Prostate gland (tissue), 2 donors: ENCODE results near the gene MRM3. TPM values are rescaled to one million over a fixed set of nuclear protein-coding genes. Genes with fewer than 3 reads are reported as not detected.
A peak's percentile ranks its signal among the peaks of the same experiment; 100 is the strongest.

ENCODE experiments used
- DNase-seq: peaks from one replicate; pipeline ENCODE4 v3.0.0-alpha.2; 2019; ENCODE audit warnings: low spot score
- H3K27ac ChIP-seq, 2 donors: fragments of 200-600 bp; sonication (generic); 2 replicates each; pipeline ENCODE4 v1.5.1; 2017 to 2019
- H3K27me3 ChIP-seq: fragments of 200-600 bp; sonication (generic); replicated peaks from 2 replicates; pipeline ENCODE4 v1.5.1; 2019; ENCODE audit not compliant: insufficient read depth
- H3K36me3 ChIP-seq, 2 donors: fragments of 200-600 bp; sonication (generic); 1 replicate in 1 of 2; 2 replicates in 1 of 2; pipeline versions ENCODE4 v1.5.1 to v1.8.1; 2017 to 2019
- H3K4me1 ChIP-seq: fragments of 200-600 bp; sonication (generic); replicated peaks from 2 replicates; pipeline ENCODE4 v1.5.1; 2019
- H3K4me3 ChIP-seq, 2 donors: fragments of 200-600 bp; sonication (generic); 2 replicates each; pipeline ENCODE4 v1.5.1; 2017 to 2019
- H3K9me3 ChIP-seq: fragments of 200-600 bp; sonication (generic); 2 replicates; pipeline ENCODE4 v1.5.1; 2017
- CTCF ChIP-seq, 4 experiments: fragments of 200-600 bp in 2 of 4; fragments of 450-650 bp in 2 of 4; sonication (generic) in 2 of 4; IDR thresholded peaks; 1 replicate in 3 of 4; 2 replicates in 1 of 4; pipeline ENCODE4 v1.5.1; 2016 to 2019; ENCODE audit warnings: antibody characterized with exemption in 4 of 4, mild to moderate bottlenecking in 2 of 4, moderate library complexity in 2 of 4
- POLR2A ChIP-seq: fragments of 450-650 bp; IDR thresholded peaks from one replicate; pipeline ENCODE4 v1.6.1; 2016; ENCODE audit warnings: antibody characterized with exemption, mild to moderate bottlenecking
- POLR2AphosphoS5 ChIP-seq: sonication (generic); formaldehyde crosslinking; IDR thresholded peaks from one replicate; pipeline ENCODE4 v1.6.1; 2017; ENCODE audit warnings: antibody characterized with exemption
- WGBS: methylation state at CpG from one replicate; pipeline ENCODE4 v1.1.5; 2018; 5-methylcytosine and 5-hydroxymethylcytosine counted together
- intact Hi-C: fragments of 100-400 bp; cut with DNase I; formaldehyde crosslinking; loops from one replicate; pipeline ENCODE4 v1.14.2; 2022
- total RNA-seq, 2 donors: library from RNA; depleted of rRNA; stranded (reverse); fragments of >200 nt; gene quantifications; one replicate each; pipeline ENCODE4 v1.1.0, GENCODE V29; 2016

The MRM3 gene
- total RNA-seq, 2 donors from 2014 or later = 15.1 to 22.3 TPM

- Histone ChIP-seq H3K4me1 (no peaks in the 10 kb centered on the region), H3K27me3 (no peaks in the 10 kb centered on the region), H3K4me3 (no peak overlapping the region), H3K9me3 (no peaks in the 10 kb centered on the region), H3K27ac (peak overlapping the region; percentile 37 to 71), H3K36me3 (peaks cover 0 to 5% of the 10 kb centered on the region in 2 donors)
- TF ChIP-seq POLR2AphosphoS5 (no peak), POLR2A (no peak), CTCF (IDR thresholded peaks at IDR 0.05) (no peak)
- intact Hi-C loops = loop anchor here (2.0 to 5.0 kb wide), 2 partner anchors 52 to 186 kb away; no protein-coding TSS in a partner anchor
- WGBS = 56% methylated on average over 14 of the region's 14 CpGs
- no peak for DNase-seq
Measured at GRCh38 chr17:795276-795675, 13.1 kb downstream of the MRM3 start.

- Histone ChIP-seq H3K9me3 (no peaks in the 10 kb centered on the region), H3K27ac (peak overlapping the region in 1 of 2 donors; percentile 37), H3K27me3 (no peaks in the 10 kb centered on the region), H3K36me3 (peaks cover 0 to 9% of the 10 kb centered on the region in 2 donors), H3K4me1 (no peaks in the 10 kb centered on the region), H3K4me3 (no peak overlapping the region)
- DNase-seq = no peak
- 68% methylated on average over 9 of the region's 9 CpGs for WGBS
- intact Hi-C loops = loop anchor here (2.0 to 5.0 kb wide), 2 partner anchors 52 to 185 kb away; no protein-coding TSS in a partner anchor
- TF ChIP-seq POLR2AphosphoS5 (no peak), CTCF (IDR thresholded peaks at IDR 0.05) (no peak), POLR2A (no peak)
Measured at GRCh38 chr17:795721-796120, 13.6 kb downstream of the MRM3 start.

- H3K9me3 ChIP-seq = no peaks in the 10 kb centered on the region
- 80% methylated on average over 15 of the region's 15 CpGs for WGBS
- H3K27me3 ChIP-seq = no peaks in the 10 kb centered on the region
- intact Hi-C loops = loop anchor here (5.0 kb wide), 1 partner anchor 51 kb away; no protein-coding TSS in a partner anchor
- H3K4me3 ChIP-seq = no peak overlapping the region
- H3K27ac ChIP-seq = no peak overlapping the region
- no peaks in the 10 kb centered on the region for H3K4me1 ChIP-seq
- H3K36me3 ChIP-seq = peaks cover 0 to 10% of the 10 kb centered on the region in 2 donors
- TF ChIP-seq POLR2A = no peak
- no peak for TF ChIP-seq POLR2AphosphoS5
- TF ChIP-seq CTCF (IDR thresholded peaks at IDR 0.05) = no peak
- DNase-seq = no peak
Measured at GRCh38 chr17:796609-797008, 14.5 kb downstream of the MRM3 start.

GRCh38 chr17:797236-797840 is 15.2 kb downstream of the MRM3 start:
- Histone ChIP-seq H3K4me1 (no peaks in the 10 kb centered on the region), H3K27me3 (no peaks in the 10 kb centered on the region), H3K4me3 (no peak overlapping the region), H3K36me3 (peaks cover 0 to 6% of the 10 kb centered on the region in 2 donors), H3K27ac (peak overlapping the region in 1 of 2 donors; percentile 15), H3K9me3 (no peaks in the 10 kb centered on the region)
- no peak for DNase-seq
- intact Hi-C loops = loop anchor here (5.0 kb wide), 1 partner anchor 50 kb away; no protein-coding TSS in a partner anchor
- TF ChIP-seq POLR2A = no peak
- TF ChIP-seq POLR2AphosphoS5 = no peak
- TF ChIP-seq CTCF (IDR thresholded peaks at IDR 0.05) = no peak
- WGBS = 88% methylated on average over 22 of the region's 22 CpGs

- H3K27me3 ChIP-seq = no peaks in the 10 kb centered on the region
- H3K4me1 ChIP-seq = no peaks in the 10 kb centered on the region
- TF ChIP-seq POLR2AphosphoS5 = no peak
- no peak for TF ChIP-seq POLR2A
- TF ChIP-seq CTCF (IDR thresholded peaks at IDR 0.05) = no peak
- intact Hi-C loops = loop anchor here (5.0 kb wide), 1 partner anchor 49 kb away; no protein-coding TSS in a partner anchor
- H3K36me3 ChIP-seq = peaks cover 0 to 6% of the 10 kb centered on the region in 2 donors
- H3K27ac ChIP-seq = no peak overlapping the region
- no peaks in the 10 kb centered on the region for H3K9me3 ChIP-seq
- H3K4me3 ChIP-seq = no peak overlapping the region
- no peak for DNase-seq
- 68% methylated on average over 11 of the region's 11 CpGs for WGBS
Measured at GRCh38 chr17:798246-798645, 16.1 kb downstream of the MRM3 start.
